Measurements from ENCODE around the gene PCDHGC3. TPM values are rescaled to one million over a fixed set of nuclear protein-coding genes. Genes with fewer than 3 reads are reported as not detected.

PCDHGC3 gene
- total RNA-seq, 2 experiments from 2014 or later: 0.33 TPM; not detected in 1

DNA sequence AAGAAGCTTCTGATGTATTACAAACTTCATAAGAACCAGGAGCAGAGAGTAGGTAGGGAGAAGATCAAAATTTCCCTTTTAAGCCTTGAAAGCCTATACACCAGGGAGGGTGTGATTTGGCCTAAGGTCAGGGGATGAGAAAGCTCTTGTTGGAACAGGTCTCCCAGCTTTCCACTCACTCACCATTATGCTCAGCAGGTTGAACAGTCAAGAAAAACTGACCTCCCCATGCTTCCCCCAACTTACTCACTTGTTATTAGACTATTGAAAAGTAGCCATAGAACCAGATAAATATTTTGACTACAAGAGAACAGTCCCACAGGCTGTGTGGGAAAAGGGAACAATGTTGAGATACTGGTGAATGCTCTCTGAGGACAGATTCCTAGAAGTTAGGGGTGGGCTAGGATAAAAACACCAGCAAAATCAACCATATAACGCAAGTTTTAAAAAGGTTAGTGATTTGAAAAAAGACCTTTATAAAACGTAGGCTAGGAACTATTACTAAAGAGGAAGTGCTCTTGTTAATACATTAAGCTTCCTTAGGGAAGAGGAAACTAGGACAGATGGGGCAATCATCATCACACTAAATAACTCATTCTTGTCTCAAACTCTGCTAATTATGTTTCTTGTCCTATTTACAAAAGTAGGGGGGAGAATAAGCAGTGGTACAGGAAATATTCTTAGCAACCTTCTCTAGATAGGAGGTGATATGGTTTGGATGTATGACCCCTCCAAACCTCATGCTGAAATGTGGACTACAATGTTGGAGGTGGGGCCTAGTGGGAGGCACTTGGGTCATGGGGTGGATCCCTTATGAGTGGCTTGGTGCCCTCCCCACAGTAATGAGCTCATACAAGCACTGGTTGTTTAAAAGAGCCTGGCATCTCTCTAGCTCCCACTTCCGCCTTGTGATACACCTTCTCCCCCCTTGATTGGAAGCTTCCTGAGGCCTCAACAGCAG, 44.1 kb downstream of the PCDHGC3 start:
- no peaks in the 10 kb centered on the region for H3K27me3 Mint-ChIP-seq
- no peaks in the 10 kb centered on the region for H3K9me3 Mint-ChIP-seq
- H3K4me1 Mint-ChIP-seq: peaks cover 42% of the 10 kb centered on the region
- peaks cover 58% of the 10 kb centered on the region for H3K36me3 Mint-ChIP-seq
- DNase-seq: no peak
- H3K4me3 Mint-ChIP-seq: no peak overlapping the region
- H3K27ac Mint-ChIP-seq: no peak overlapping the region

GRCh38 chr5:141521244-141521781, 45.5 kb downstream of the PCDHGC3 start:
- H3K4me3 Mint-ChIP-seq: no peak overlapping the region
- H3K27me3 Mint-ChIP-seq: no peaks in the 10 kb centered on the region
- peaks cover 42% of the 10 kb centered on the region for H3K4me1 Mint-ChIP-seq
- H3K9me3 Mint-ChIP-seq: no peaks in the 10 kb centered on the region
- H3K36me3 Mint-ChIP-seq: peaks cover 54% of the 10 kb centered on the region
- peak overlapping the region; percentile 67 for H3K27ac Mint-ChIP-seq
- DNase-seq: no peak

GRCh38 chr5:141522301-141522700, 46.5 kb downstream of the PCDHGC3 start:
- H3K27ac Mint-ChIP-seq: no peak overlapping the region
- peaks cover 52% of the 10 kb centered on the region for H3K36me3 Mint-ChIP-seq
- H3K4me3 Mint-ChIP-seq: no peak overlapping the region
- no peak for DNase-seq
- peaks cover 42% of the 10 kb centered on the region for H3K4me1 Mint-ChIP-seq
- H3K27me3 Mint-ChIP-seq: no peaks in the 10 kb centered on the region
- H3K9me3 Mint-ChIP-seq: no peaks in the 10 kb centered on the region

DNA sequence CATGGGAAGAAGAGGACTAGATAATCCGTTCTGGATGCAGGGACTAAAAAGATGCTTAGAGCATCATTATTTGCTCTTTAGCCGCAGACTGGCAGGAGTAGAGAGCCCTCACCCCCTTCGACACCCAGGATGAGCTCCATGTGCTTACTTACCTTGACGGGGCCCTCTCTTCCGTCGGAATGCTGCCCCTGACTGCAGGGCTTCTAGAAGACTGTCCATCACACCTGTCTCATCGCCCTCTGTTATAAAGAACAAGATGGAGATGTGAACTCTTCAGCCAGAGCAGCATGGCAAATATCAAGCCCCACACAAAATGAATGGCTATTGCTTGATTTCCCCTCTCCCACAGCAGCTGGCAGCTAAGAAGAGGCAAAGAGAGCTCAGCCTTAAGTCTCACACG, 48.2 kb downstream of the PCDHGC3 start:
- no peak for DNase-seq
- Mint-ChIP-seq H3K27ac (no peak overlapping the region), H3K4me3 (no peak overlapping the region), H3K36me3 (peaks cover 57% of the 10 kb centered on the region), H3K9me3 (no peaks in the 10 kb centered on the region), H3K27me3 (no peaks in the 10 kb centered on the region), H3K4me1 (peaks cover 42% of the 10 kb centered on the region)

DNA sequence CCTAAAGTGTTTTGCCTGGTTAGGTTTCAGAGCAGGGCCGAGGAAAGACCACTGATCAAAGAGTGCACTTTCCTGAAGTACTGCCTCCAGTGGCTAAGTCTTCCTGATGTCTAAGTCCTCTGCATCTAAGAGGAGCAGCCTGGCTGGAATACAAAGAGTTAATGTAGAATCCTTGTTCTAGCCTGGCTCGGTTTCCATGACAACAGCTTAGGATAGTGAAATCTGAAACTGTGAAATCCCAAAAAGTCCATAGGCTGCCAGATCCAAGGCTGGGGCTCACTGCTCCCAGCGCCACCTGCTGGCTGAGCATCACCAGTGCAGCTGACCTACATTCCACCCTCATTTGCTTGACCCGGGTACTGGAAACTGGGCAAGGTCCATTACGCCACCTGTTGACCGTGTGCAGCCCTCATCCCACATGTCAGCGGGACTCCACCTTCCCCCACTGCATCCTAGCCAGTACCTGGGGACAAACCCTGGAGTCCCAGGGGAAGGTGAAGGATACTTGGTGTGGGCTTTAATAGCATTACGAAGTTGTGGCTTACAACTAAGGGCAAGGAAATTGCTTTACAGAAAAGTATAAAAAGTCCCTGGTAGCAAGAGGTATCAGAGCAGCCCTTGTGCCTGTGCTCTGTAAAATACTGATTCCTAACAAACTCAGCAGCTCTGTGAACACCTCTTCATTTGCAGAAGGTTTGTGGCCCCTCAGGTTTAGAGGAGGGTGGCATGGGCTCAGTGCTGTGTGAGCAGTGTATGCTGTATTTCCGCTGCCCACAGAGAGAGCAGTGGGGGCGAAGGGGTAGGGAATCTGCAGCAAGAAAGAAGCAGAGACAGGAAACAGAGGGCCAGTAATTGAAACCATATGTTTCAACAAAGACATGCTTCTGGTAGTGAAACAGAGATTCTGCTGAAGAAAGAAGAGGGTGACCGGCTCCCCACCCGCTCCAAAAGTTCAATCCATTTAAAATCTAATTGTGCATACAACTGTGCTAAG, 49.1 kb downstream of the PCDHGC3 start:
- Mint-ChIP-seq H3K27me3 (no peaks in the 10 kb centered on the region), H3K9me3 (no peaks in the 10 kb centered on the region), H3K27ac (peak overlapping the region; percentile 66), H3K4me3 (no peak overlapping the region), H3K4me1 (peaks cover 42% of the 10 kb centered on the region), H3K36me3 (peaks cover 49% of the 10 kb centered on the region)
- DNase-seq: peak; percentile 39

DNA sequence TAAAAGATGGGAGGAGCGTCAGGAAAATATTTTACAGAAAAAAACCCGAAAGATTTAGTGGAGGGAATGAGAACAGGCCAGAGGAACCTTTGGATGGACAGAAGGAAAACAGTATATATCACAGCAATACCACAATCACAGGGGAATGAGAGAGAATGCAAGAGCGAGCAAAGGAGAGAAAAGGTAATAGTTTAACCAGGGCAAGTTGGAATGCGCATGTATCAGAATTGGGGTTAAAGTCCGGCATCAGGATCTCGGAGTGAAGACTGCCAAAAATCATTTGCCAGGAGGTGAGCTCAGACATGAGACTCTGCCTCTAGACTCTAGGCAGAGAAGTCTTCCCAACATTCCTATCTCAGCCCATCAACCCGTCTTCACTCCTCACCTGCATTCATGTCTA, 49.9 kb downstream of the PCDHGC3 start:
- H3K27me3 Mint-ChIP-seq: no peaks in the 10 kb centered on the region
- H3K4me3 Mint-ChIP-seq: no peak overlapping the region
- no peaks in the 10 kb centered on the region for H3K9me3 Mint-ChIP-seq
- peaks cover 42% of the 10 kb centered on the region for H3K36me3 Mint-ChIP-seq
- peaks cover 37% of the 10 kb centered on the region for H3K4me1 Mint-ChIP-seq
- no peak for DNase-seq
- H3K27ac Mint-ChIP-seq: no peak overlapping the region

DNA sequence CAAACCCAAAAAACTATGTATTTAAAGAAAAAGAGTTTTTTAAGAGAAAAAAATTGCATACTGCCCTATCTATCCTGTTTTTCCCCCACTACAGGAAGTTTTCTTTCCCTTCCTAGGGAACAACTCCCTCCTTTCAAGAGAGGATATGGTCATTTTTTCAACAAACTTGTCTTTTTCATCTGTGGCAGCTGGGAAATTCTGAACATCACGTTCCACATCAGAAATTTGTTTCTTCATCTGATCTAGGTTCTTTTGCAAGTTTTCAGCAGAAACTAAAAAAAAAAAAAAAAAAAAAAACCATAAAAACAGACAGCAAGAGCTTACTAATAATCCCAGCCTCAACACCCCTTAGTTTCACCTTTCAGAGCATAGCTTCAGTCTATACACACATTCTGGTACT, 51.7 kb downstream of the PCDHGC3 start:
- H3K36me3 Mint-ChIP-seq: peaks cover 24% of the 10 kb centered on the region

More for the DNA sequence above, 51.7 kb downstream of the PCDHGC3 start:
- Mint-ChIP-seq H3K9me3 (no peaks in the 10 kb centered on the region), H3K27me3 (no peaks in the 10 kb centered on the region), H3K4me3 (no peak overlapping the region), H3K27ac (no peak overlapping the region), H3K4me1 (peaks cover 21% of the 10 kb centered on the region)
- DNase-seq: no peak

Other genes with a start within 250 kb of the PCDHGC3 start
- gene PCDHB15, start 230.6 kb upstream of the PCDHGC3 start, total RNA-seq: not detected
- gene SLC25A2, start 171.9 kb upstream of the PCDHGC3 start, total RNA-seq: under 1 TPM in 1 of 2 experiments, not detected in 1; 0.21 TPM
- gene TAF7, start 155.2 kb upstream of the PCDHGC3 start, total RNA-seq: 10 to 100 TPM; 60.4 to 60.5 TPM
- gene PCDHGA1, start 145.5 kb upstream of the PCDHGC3 start, total RNA-seq: not detected
- not detected for gene PCDHGA2, start 137.2 kb upstream of the PCDHGC3 start, total RNA-seq
- not detected for gene PCDHGA3, start 132.1 kb upstream of the PCDHGC3 start, total RNA-seq
- gene PCDHGB1, start 125.9 kb upstream of the PCDHGC3 start, total RNA-seq: not detected
- gene PCDHGA4, start 120.9 kb upstream of the PCDHGC3 start, total RNA-seq: under 1 TPM in 1 of 2 experiments, not detected in 1; 0.12 TPM
- gene PCDHGB2, start 116.0 kb upstream of the PCDHGC3 start, total RNA-seq: under 1 TPM in 1 of 2 experiments, not detected in 1; 0.10 TPM
- under 1 TPM in 1 of 2 experiments, not detected in 1; 0.06 TPM for gene PCDHGA5, start 111.8 kb upstream of the PCDHGC3 start, total RNA-seq
- not detected for gene PCDHGB3, start 105.7 kb upstream of the PCDHGC3 start, total RNA-seq
- under 1 TPM; 0.08 TPM for gene PCDHGA6, start 102.1 kb upstream of the PCDHGC3 start, total RNA-seq
- gene PCDHGA7, start 93.2 kb upstream of the PCDHGC3 start, total RNA-seq: not detected
- not detected for gene PCDHGB4, start 88.3 kb upstream of the PCDHGC3 start, total RNA-seq
- not detected for gene PCDHGA8, start 83.3 kb upstream of the PCDHGC3 start, total RNA-seq
- gene PCDHGB5, start 78.0 kb upstream of the PCDHGC3 start, total RNA-seq: under 1 TPM; 0.16 to 0.26 TPM
- not detected for gene PCDHGA9, start 73.2 kb upstream of the PCDHGC3 start, total RNA-seq
- gene PCDHGB6, start 67.9 kb upstream of the PCDHGC3 start, total RNA-seq: not detected
- under 1 TPM in 1 of 2 experiments, not detected in 1; 0.06 TPM for gene PCDHGA10, start 63.0 kb upstream of the PCDHGC3 start, total RNA-seq
- not detected for gene PCDHGB7, start 58.3 kb upstream of the PCDHGC3 start, total RNA-seq
- under 1 TPM in 1 of 2 experiments, not detected in 1; 0.06 TPM for gene PCDHGA11, start 54.9 kb upstream of the PCDHGC3 start, total RNA-seq
- gene PCDHGA12, start 45.5 kb upstream of the PCDHGC3 start, total RNA-seq: under 1 TPM in 1 of 2 experiments, not detected in 1; 0.08 TPM
- not detected for gene PCDHGC4, start 9.1 kb downstream of the PCDHGC3 start, total RNA-seq
- not detected for gene PCDHGC5, start 13.1 kb downstream of the PCDHGC3 start, total RNA-seq
- gene DIAPH1, start 143.0 kb downstream of the PCDHGC3 start, total RNA-seq: 100 to 1,000 TPM; 214 to 220 TPM
- 10 to 100 TPM; 83.4 to 84.6 TPM for gene HDAC3, start 160.9 kb downstream of the PCDHGC3 start, total RNA-seq
- 10 to 100 TPM; 26.8 to 27.3 TPM for gene RELL2, start 161.0 kb downstream of the PCDHGC3 start, total RNA-seq
- gene FCHSD1, start 175.5 kb downstream of the PCDHGC3 start, total RNA-seq: 10 to 100 TPM; 22.4 to 24.8 TPM
- gene ARAP3, start 206.3 kb downstream of the PCDHGC3 start, total RNA-seq: 1 to 10 TPM; 4.1 to 5.7 TPM

Data from activated naive CD8-positive, alpha-beta T cell treated with anti-CD3 and anti-CD28 coated beads for 36 hours (primary cell).